Measurements from ENCODE around the gene CIB1. TPM values are rescaled to one million over a fixed set of nuclear protein-coding genes. Genes with fewer than 3 reads are reported as not detected.

CIB1 gene
- polyA plus RNA-seq, 10 donors, result 20.7 to 28.4 (median 24.8) TPM

DNA sequence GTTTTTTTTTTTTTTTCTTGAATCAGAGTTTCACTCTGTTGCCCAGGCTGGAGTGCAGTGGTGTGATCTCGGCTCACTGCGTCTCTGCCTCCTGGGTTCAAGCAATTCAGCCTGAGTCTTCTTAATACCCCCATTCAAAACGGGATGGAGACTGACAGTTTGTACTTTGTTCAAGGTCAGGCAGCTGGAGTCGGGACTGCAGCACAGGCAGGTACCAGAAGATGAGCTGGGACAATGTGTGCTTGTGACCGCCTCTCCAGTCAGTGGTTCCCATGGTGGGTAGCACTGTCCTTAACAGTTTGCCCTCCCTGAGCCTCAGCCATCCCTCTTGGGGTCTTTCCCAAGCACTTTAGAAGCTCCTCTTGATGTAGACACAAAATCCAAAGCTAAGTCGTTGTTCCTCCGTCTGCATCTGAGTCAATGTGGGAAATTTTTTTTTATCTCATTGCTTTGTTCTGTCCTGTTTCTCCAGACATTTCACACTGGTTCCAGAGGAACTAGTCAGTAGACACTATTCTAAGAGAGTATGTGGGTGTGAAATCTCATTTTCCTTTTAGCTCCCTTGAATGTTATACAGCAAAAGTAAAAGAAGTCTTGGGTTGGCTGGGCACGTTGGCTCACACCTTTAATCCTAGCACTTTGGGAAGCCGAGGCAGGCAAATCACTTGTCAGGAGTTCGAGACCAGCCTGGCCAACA lies 10.3 kb upstream of the CIB1 start:
- DNase-seq, result no peak

DNA sequence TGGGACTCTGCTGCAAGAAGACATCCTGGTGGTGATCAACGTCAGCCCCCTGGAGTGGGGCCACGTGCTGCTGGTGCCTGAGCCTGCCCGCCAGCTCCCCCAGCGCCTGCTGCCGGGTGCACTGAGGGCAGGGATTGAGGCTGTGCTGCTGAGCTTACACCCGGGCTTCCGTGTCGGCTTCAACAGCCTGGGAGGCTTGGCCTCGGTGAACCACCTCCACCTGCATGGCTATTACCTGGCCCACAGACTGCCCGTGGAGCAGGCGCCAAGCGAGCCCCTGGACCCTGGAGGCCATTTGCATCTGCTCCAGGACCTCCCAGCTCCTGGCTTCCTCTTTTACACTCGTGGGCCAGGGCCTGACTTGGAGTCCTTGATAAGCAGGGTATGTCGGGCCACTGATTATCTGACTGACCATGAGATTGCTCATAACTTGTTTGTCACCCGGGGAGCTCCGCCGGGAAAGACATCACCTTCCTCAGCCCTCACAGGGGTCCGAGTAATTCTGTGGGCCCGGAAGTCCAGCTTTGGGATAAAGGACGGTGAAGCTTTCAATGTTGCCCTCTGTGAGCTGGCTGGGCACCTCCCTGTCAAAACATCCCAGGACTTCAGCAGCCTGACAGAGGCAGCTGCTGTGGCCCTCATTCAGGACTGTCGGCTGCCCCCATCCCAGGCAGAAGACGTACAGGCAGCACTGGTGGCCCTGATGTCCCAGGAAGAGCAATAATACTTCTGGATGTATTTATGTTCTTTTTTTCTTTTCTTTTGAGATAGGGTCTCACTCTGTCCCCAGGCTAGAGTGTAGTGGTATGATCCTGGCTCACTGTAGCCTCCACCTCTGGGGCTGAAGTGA lies 7.8 kb upstream of the CIB1 start:
- DNase-seq, result no peak

DNA sequence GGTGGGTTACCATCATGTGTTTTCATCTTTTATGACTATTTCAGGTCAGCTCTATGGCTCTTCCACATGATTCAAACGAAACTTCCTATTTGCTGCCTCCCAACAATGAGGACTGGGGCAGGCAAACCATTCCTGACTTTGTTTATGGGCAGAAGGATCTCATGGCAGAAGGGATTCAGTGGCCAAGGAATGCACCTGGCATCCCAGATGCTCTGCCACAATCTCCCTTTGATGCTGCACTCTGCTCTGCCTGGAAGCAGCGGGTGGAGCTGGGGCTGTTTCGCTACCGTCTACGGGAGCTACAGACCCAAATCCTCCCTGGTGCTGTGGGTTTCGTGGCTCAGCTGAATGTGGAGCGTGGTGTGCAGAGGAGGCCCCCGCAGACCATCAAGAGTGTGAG lies 7.1 kb upstream of the CIB1 start:
- DNase-seq, result no peak

DNA sequence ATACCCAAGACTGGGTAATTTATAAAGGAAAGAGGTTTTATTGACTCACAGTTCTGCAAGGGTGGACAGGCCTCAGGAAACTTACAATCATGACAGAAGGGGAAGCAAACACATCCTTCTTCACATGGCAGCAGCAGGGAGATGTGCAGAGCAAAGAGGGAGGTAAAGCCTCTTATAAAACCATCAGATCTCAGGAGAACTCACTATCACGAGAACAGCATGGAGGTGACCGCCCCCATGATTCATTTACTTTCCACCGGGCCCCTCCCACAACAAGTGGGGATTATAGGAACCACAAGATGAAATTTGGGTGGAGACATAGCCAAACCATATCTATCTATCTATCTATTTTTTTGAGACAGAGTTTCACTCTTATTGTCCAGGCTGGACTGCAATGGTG lies 5.6 kb upstream of the CIB1 start:
- DNase-seq, result no peak

- no peak for DNase-seq
Observed at GRCh38 chr15:90234096-90234988, 601 bp upstream of the CIB1 start, which contains the start of gene GDPGP1. GDPGP1 (plus strand) TSS chr15:90234209; CDS start chr15:90240909, 6,700 bp downstream.

- DNase-seq, result no peak
Observed at GRCh38 chr15:90232941-90233386, 777 bp downstream of the CIB1 start.

DNA sequence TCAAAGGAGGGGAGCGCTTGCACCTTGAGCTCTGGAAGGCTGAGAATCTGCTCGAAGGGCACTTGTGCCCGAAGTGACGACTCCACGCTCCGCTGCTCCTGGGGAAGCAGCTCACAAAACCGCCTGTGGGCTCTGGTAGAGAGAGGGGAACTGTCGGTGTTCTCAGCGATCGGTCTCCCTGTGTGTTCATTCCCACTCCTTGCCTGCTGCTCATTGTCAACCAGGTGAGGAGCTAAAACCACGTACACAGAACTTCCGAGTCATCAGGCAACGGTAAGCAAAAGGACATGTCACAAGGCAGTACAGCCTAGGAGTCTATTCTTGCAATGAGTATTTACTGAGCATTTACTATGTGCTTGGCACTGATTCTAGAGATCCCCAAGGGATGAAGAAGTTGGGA lies 1.5 kb downstream of the CIB1 start:
- no peak for DNase-seq

DNA sequence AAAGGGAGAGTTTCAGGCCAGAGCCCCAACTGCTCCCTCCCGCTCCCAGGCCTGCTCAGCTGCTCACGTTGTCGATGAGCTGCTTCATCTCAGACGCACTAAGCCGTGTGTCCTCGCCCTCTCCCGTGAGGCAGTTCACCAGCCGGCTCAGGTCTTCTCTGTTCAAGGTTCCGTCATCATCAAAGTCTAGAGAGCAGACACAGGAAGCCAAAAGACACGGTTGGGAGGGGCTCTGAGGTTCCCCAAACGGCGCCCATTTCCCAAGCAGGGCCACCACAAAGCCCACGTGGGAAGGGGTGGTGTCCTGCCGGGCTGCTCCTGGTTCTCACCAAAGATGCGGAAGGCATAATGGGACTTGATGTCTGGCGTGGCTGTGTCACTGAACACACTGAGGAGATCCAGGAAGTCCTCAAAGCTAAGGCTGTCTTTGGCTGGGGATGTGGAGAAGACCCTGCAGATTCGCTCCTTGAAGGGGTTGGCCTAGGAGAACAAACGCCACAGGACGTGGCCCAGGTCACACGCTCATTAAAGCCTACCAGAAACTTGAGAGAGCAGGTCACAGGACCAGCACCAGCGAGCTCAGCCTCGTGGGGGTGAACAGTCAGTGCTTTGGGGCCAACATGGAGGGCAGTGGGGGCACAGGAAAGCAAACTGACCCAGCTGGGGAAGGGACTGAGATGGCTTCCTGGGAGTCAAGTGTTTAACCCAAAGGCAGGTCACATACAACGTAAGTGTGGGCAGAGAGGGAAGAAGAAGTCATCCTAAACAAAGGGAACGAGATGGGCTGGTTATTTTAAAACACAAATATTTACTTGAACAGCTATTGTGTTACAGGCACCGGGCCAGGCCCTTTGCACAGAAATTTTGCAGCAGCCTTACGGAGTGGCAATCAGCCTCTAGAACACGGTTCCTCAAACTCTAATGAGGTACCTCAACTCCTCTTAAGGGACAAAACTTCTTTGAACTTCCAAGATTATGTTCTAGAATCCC lies 2.4 kb downstream of the CIB1 start:
- no peak for DNase-seq

- DNase-seq, result no peak
Observed at GRCh38 chr15:90230610-90231009, 3.1 kb downstream of the CIB1 start.

- DNase-seq, result no peak
Observed at GRCh38 chr15:90230071-90230494, 3.7 kb downstream of the CIB1 start.

- no peak for DNase-seq
Observed at GRCh38 chr15:90228960-90229359, 4.8 kb downstream of the CIB1 start.

DNA sequence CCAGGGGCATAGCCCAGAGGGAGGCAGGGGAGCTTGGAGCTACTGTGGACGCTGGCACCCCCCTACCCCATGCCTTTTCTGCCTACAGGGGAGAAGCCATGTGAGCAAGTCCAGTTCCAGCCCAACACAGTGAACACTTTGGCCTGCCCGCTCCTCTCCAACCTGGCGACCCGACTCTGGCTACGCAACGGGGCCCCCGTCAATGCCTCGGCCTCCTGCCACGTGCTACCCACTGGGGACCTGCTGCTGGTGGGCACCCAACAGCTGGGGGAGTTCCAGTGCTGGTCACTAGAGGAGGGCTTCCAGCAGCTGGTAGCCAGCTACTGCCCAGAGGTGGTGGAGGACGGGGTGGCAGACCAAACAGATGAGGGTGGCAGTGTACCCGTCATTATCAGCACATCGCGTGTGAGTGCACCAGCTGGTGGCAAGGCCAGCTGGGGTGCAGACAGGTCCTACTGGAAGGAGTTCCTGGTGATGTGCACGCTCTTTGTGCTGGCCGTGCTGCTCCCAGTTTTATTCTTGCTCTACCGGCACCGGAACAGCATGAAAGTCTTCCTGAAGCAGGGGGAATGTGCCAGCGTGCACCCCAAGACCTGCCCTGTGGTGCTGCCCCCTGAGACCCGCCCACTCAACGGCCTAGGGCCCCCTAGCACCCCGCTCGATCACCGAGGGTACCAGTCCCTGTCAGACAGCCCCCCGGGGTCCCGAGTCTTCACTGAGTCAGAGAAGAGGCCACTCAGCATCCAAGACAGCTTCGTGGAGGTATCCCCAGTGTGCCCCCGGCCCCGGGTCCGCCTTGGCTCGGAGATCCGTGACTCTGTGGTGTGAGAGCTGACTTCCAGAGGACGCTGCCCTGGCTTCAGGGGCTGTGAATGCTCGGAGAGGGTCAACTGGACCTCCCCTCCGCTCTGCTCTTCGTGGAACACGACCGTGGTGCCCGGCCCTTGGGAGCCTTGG lies 5.6 kb downstream of the CIB1 start:
- DNase-seq, result no peak

- DNase-seq, result no peak
Observed at GRCh38 chr15:90227336-90227735, 6.4 kb downstream of the CIB1 start.

GRCh38 chr15:90225504-90226234 lies 8.1 kb downstream of the CIB1 start:
- no peak for DNase-seq

GRCh38 chr15:90225047-90225446 lies 8.7 kb downstream of the CIB1 start:
- DNase-seq, result no peak

DNA sequence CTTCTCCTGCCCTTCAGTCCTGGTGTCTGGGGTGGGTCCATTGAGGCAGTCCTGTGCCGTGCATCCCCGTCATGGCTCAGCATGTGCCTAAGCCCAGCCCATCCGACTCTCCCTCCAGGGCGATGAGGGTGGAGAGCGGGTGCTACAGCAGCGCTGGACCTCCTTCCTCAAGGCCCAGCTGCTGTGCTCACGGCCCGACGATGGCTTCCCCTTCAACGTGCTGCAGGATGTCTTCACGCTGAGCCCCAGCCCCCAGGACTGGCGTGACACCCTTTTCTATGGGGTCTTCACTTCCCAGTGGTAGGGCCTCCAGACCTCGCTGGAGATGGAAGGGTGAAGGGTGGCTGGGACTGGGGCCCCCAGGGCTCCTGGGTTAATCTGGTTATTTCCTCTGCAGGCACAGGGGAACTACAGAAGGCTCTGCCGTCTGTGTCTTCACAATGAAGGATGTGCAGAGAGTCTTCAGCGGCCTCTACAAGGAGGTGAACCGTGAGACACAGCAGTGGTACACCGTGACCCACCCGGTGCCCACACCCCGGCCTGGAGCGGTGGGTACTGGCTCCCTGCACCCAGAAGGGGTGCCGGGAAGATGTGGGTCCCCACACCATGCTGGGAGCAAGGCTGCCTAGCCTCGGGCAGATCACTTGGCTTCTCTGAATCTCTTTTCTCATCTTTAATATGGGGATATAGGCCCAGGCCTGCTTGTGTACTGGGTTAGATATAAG lies 10.1 kb downstream of the CIB1 start:
- DNase-seq, result no peak

- no peak for DNase-seq
Observed at GRCh38 chr15:90222547-90222946, 11.2 kb downstream of the CIB1 start.
